NCI-H1417 treated with DMSO at 0.1 percent for 48 hours (cell line): Measurements from ENCODE around the gene CDKN2B-AS1.

Experiments
- DNase-seq: peaks from one replicate; lab custom pipeline; 2025; lab: John Stamatoyannopoulos, UW

The CDKN2B-AS1 gene

DNA sequence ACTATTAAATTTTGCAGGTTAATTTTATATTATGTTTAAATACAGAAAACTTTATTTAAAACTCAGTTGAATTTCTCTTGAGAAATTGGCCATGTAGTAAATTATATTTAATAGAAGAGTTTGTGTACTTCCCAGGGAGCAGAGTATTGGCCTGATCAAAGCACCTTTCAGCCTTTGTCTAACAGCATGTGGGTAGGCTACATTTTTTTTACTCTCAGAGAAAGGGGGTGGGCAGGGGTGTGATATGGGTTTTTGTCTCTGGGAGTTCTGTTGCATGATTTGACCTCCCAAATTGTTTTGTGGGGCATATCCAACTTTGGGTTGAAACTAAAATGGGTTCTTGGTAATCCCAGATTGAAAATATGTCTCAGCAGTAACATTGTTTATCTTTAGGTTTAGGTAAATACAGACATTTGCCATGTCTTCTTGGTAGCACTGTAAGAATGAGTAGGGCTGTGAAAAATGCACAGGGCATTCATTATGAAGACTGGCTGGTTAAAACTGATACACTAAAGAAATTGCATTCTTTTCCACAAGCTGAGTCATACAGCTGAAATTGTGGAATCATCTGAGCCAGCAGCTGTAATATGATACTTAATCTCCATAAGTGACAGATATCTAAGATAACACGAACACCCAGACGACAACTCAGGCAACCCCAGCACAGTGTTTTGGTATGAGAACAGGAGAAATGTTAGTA lies 89.9 kb downstream of the CDKN2B-AS1 start:
- DNase-seq: no peak

DNA sequence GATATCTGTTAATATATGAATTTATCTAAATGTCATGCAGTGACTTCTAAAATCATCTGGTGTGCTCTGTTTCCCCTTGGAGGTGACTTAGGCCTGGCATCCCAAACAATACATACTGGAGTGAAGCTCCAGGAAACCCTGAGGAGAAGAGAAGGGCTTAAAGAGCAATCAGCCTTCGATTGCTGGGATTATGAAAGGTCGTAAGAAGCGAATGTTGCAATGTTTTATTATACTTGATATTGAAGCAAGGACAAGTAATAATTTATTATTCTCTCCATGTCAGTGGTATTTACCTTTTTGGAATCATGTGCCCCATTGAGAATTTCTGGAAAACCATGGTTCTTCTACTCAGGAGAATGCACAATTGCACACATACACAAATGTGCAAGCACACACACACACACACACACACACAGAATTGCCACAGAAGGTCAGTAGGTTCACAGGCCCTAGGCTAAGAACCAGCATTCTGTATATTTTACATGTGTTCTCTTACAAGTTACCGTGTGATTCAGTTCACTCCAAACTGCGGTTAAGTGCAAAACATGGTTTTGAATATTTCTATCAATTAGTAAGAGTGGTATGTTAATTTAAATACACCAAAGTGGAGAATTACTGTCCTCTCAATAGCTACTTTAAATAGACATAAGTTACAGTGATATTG lies 93.6 kb downstream of the CDKN2B-AS1 start:
- no peak for DNase-seq

DNA sequence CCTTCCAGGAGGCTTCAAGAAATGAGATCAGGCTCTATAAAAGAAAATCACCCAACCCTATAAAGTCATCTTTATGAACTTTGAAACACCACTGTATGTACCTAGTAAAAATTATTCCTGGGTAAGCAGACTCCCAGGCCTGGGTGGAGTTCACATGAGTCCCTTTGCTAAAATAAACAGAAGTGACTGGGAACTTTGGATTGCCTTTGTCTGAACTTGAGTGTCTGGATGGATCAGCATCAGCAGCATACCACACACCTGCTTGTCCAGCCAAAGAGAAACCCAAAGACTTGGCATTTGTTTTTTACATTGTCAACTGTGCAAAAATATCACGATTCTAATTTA lies 94.1 kb downstream of the CDKN2B-AS1 start:
- DNase-seq: no peak

DNA sequence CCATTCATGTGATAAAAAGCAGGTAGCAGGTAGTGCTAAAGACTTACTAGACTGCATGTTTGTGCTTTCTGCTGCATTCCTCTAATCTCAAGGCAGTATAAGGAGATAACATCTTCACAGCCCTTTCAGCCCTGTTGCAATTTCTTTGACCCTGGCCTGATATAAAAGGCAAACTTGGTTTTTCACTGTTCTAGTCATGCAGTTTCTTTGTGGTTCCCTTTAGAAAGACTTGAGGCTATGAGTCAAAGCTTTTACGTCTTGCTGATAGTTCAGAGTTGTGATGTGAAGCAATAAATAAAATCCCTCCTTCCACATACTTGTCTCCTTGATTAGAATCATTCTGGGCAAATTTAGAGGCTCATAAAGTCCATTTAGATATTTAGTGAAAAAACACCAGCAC lies 103.1 kb downstream of the CDKN2B-AS1 start:
- DNase-seq: no peak

DNA sequence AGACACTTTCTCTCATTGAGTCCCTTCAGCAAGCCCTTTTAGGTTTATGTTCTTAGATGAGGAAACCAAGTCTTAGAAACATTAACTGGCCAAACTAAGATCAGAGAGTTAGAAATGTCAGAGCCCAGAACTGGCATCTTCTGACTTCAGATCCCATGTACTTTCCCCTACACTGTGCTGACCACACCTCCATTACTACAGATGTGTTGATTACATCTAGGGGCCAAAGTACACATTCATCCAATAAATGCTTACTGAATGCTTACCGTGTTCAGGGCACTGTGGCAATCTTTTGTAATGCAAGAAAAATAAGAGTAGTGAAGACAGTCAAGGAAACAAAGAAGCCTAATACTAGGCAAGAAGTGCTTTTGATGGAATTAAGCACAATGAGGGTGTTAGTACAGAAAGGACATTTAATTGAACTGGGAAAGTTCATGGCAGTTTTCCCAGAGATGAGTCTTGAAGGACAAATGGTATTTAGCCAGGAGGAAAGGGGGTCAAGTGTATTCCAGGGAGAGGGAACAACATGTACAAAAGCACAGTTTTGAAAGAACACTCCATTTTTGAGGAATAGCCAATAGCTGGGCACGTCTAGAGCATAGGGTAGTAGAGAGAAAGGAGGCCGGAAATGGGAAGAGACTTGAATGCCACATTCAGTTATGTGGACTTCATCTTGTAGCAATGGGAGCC lies 104.2 kb downstream of the CDKN2B-AS1 start:
- no peak for DNase-seq

DNA sequence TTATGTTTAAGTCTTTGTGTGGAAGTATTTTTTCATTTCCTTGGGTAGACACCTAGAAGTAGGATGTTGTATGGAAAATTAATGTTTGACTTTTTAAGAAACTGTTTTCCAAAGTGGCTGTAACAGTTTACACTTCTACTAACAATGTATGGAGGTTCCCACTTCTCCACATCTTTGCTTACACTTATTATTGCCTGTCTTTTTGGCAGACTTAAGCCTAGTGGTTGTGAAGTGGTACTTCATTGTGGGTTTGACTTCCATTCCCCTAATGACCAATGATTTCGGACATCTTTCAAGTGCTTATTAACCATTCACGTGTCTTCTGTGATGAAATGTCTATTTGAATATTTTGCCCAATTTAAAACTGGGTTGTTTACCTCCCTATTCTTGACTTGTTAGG lies 106.0 kb downstream of the CDKN2B-AS1 start:
- DNase-seq: no peak

GRCh38 chr9:22102146-22103053 lies 107.8 kb downstream of the CDKN2B-AS1 start:
- DNase-seq: no peak

DNA sequence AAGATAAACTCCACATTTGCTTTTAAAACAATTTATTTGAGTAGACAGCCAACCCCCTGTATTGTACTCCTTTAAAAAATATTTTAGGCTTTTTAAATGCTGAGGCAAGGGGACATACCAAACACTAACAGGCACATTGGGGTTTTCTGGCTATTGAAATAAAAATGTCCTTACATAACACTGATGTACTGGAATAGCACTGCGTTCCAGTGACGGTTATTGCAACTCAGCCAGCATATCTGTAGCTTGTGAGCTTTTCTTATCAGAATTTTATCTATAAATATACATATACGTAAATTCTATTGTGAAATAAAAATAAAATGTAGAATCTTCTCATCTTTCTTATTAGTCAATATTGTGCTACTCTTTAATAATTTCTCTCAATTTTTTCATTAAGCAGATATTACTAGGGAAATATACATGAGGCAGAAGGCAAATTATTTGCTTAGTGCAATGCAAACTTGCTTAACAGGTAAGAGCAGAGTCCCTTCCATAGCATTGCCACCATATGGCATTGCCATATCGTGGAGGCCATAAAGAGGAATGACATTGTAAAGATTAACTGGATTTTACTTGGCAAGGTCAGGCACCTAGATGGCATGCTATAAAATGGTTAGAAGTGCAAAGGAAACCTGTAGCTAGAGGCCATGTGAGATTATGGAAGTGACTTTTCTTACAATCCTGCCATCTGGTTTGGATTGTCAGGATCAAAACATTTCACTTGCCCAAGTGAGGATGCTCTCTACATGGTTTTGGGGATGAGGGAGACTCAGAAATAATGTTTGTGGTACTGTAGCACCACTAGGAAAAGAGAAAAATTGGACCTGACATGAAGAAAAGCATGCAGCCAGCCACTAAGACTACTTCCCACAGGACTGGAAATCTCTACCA lies 109.3 kb downstream of the CDKN2B-AS1 start:
- no peak for DNase-seq

- no peak for DNase-seq
Measured at GRCh38 chr9:22105005-22105722, 110.6 kb downstream of the CDKN2B-AS1 start.

DNA sequence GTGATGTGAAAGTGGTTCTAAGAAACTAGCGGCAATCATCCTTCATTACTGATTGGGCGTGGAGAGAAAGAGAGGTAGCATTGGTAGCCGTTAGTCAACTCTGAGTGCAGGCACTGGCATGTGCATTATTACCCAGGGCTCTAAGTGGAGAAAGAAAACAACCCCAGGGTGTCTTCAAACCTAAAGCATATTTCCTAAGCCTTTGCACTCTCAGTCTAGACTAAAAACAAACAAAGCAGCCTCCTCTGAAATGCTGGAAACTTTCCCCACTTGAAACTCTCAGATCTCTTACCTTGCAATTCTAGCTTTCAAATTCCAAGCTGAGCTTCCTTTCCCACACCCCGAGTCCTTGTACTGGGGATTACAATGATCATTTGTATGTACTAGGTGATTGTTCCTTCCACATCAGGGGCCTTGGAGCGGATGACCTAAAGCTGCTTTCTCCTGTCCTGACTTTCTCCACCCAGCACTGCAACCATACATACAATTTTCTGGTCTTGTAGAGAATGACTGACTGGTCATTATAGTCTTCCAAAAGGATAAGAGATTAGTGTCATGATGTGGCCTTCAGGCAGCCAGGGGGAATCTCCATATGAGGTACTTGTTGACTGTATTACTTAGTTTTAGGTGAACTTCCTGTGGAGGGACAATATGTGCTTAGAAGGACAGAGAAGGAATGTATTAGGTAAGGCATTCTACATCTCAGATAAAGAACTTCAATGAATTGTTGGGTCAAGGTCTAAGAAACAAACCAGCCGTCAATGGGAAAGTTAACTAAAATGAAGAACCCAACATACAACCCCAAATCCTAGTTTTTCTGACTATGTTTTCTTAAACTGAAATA lies 112.8 kb downstream of the CDKN2B-AS1 start:
- DNase-seq: no peak

DNA sequence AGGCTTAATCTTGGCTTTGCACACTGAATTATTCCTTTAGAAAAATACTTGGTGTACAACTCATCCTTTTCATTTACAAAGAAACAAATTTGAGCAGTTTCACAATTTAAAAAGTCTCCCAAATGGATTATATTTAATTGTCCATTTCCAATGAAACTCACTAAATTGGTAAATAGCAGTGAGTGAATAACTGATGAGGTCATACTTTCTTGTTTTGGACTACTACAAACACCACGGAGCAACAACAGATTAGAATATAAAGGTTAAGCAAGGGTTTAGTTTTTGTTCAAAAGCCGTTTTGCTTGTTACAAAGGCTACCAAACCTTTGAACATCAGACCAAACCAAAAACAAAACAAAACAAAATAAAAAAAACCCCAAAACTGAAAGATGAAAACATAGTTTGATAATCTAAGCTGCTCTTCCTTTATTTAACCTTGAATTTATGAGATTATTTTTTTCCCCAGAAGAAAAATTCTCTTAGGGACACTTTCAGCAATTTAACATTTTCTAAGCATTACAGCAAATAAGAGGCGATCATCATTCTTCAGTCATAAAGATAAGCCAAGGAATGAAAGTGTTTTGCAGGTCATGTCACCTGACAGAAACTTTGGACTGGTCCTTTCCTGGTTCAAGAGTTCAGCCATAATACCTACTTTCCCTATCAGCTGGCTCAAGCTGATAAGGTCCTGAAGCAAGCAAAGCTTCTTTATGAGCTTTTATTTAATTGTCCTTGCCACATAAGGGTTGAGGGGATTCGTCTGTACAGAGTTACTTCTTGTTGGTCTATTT lies 114.2 kb downstream of the CDKN2B-AS1 start:
- DNase-seq: no peak

DNA sequence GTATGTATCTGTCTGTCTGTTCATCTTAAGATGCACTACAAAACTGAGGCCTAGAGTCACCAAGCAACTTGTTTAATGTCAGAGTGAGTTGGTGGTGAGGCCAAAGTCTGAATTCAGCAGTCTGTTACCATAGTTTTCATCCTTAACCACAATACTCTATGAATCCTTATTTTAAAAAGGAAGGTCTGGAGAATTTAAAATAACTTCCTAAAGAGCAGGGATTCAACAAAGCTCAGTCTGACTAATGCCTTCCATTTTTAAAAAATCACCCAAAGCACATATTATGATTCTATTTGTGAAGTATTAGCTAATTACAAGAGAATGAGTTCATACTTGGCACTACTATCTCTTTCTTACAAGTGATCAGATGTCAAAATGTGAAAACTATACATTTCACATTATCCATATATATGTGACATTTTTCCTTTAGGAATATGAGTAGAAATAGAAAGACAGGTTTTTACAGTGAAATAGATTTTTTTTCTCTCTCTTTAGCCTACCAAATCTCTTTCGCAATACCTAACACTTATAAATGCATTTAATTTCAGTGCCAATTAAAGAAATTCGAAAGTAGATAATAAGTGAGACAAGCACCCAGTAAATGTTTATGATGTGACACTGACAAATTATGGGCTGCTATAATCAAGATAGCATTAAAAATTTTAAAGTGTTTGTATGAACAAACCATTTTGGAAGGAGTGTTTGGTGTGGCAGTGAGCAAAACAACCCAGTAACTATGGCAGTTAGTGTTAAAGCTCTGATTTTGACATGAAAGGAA lies 116.8 kb downstream of the CDKN2B-AS1 start:
- DNase-seq: no peak

- DNase-seq: no peak
Measured at GRCh38 chr9:22111954-22112247, 117.3 kb downstream of the CDKN2B-AS1 start.

- no peak for DNase-seq
Measured at GRCh38 chr9:22112870-22113821, 118.6 kb downstream of the CDKN2B-AS1 start.

- DNase-seq: no peak
Measured at GRCh38 chr9:22114956-22115355, 120.4 kb downstream of the CDKN2B-AS1 start.

DNA sequence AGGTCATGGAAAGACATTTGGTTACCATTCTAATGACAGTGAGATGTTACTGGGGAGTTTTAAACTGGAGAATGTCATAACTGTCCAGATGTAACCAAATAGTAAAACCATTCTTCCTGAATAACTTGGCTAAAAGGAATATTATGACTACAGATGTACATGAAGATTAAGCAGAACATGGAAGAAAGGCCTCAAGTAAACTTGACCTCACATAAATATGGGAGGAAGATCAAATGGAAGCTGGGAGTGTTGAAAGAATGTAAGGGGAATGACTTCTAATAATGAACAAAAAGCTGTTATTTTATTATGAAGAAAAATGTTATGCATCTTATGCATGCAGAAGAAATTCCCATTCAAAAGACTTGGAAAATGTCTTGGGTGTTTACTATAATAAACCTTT lies 122.2 kb downstream of the CDKN2B-AS1 start:
- DNase-seq: no peak
